ENCODE data around the gene GARNL3.

DNA sequence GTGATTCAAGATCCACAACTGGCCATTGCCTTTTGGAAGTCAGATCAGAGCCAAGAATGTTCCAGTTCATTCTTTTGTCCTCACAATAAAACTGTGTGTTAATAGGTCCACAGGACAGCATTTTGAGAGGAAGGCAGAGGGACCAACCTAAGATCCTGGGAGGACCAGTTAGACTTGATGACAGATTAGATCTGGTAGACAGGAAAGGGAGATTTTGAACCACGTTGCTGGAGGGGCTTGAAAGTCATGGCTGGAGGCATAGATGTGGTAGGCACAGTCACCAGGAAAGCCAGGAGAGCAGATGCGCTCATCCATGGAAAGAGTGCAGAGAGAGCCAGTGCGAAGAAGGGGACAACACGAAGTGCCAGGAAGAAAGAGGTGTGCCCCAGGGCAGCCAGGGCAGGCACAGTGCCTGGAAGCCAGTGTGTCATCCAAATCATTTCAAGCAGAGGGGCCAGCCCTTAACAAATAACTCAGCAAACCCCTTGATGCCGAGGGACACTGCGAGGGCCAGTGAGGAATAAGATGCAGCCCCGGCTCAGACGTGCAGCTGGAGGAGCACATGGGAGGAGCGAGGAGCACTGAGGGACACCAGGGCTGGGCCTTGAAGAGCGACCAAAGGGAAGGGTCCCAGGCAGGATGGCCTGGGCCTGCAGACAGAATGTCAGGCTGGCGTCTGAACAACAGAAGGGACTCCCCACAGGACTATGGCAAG is 119.6 kb downstream of the GARNL3 start:
- TF ChIP-seq, protein P1, sequence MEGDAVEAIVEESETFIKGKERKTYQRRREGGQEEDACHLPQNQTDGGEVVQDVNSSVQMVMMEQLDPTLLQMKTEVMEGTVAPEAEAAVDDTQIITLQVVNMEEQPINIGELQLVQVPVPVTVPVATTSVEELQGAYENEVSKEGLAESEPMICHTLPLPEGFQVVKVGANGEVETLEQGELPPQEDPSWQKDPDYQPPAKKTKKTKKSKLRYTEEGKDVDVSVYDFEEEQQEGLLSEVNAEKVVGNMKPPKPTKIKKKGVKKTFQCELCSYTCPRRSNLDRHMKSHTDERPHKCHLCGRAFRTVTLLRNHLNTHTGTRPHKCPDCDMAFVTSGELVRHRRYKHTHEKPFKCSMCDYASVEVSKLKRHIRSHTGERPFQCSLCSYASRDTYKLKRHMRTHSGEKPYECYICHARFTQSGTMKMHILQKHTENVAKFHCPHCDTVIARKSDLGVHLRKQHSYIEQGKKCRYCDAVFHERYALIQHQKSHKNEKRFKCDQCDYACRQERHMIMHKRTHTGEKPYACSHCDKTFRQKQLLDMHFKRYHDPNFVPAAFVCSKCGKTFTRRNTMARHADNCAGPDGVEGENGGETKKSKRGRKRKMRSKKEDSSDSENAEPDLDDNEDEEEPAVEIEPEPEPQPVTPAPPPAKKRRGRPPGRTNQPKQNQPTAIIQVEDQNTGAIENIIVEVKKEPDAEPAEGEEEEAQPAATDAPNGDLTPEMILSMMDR (IDR thresholded peaks at IDR 0.05) = no peak
- TF ChIP-seq POLR2AphosphoS5 (IDR thresholded peaks at IDR 0.05) = no peak

Data from gastroesophageal sphincter (tissue), 3 donors.